B cell (primary cell): ENCODE measurements around the gene PARVB. TPM values are rescaled to one million over a fixed set of nuclear protein-coding genes. Genes with fewer than 3 reads are reported as not detected.

ENCODE experiments used
- ATAC-seq: fragments of 200-7000 bp; cut with Tn5 transposase; one replicate; pipeline ENCODE4 v1.10.0; 2021; ENCODE audit warnings: low read depth, mild to moderate bottlenecking, moderate number of reproducible peaks, moderate library complexity
- CTCF ChIA-PET: fragments of 350-600 bp; sonication (Branson Sonifier 250); formaldehyde crosslinking; loops from one replicate; lab custom pipeline; 2021; ENCODE audit warnings: antibody characterized with exemption, inconsistent platforms; lab: Charles Lee
- POLR2A ChIA-PET: fragments of 350-600 bp; sonication (Branson Sonifier 250); formaldehyde crosslinking; loops from one replicate; lab custom pipeline; 2021; ENCODE audit warnings: antibody characterized with exemption; lab: Charles Lee
- DNase-seq: peaks from one replicate; pipeline ENCODE4 v3.0.0; 2013
- H2AFZ ChIP-seq: 2 replicates; pipeline ENCODE4 v1.6.1; 2012; ENCODE audit warnings: mild to moderate bottlenecking, low read depth, low read length; ENCODE audit not compliant: insufficient read depth, poor library complexity, severe bottlenecking
- H3K27ac ChIP-seq, 2 donors: 1 replicate in 1 of 2; 2 replicates in 1 of 2; pipeline ENCODE4 v1.5.1; 2012 to 2013; ENCODE audit warnings: low read length in 2 of 2, mild to moderate bottlenecking in 2 of 2, moderate library complexity in 1 of 2
- H3K27me3 ChIP-seq, 4 experiments: fragments of 200-600 bp in 1 of 4; sonication (generic) in 1 of 4; replicated peaks in 1 of 4; 1 replicate in 2 of 4; 2 replicates in 2 of 4; pipeline versions ENCODE4 v1.6.1 to v1.7.0; 2013 to 2016; ENCODE audit warnings: low read length in 3 of 4, mild to moderate bottlenecking in 2 of 4, mixed read lengths in 1 of 4, moderate library complexity in 1 of 4; ENCODE audit not compliant: insufficient read depth in 4 of 4, control insufficient read depth in 3 of 4; ENCODE audit errors: control extremely low read depth in 1 of 4
- H3K36me3 ChIP-seq, 2 experiments: replicated peaks in 1 of 2; 1 replicate in 1 of 2; 2 replicates in 1 of 2; pipeline versions ENCODE4 v1.6.1 to v1.7.1; 2013; ENCODE audit warnings: low read length in 1 of 2; ENCODE audit not compliant: insufficient read depth in 2 of 2, control insufficient read depth in 1 of 2; ENCODE audit errors: control extremely low read depth in 1 of 2, extremely low read depth in 1 of 2
- H3K4me1 ChIP-seq, 2 donors: fragments of 200-600 bp in 1 of 2; sonication (generic) in 1 of 2; 1 replicate in 1 of 2; 2 replicates in 1 of 2; pipeline versions ENCODE4 v1.5.1 to v1.6.1; 2013 to 2017; ENCODE audit warnings: low read length in 2 of 2; ENCODE audit not compliant: control insufficient read depth in 2 of 2, insufficient read depth in 2 of 2
- H3K4me2 ChIP-seq: replicated peaks from 2 replicates; pipeline ENCODE3; 2012; ENCODE audit warnings: mild to moderate bottlenecking, low read depth, low read length; ENCODE audit not compliant: poor library complexity, severe bottlenecking
- H3K4me3 ChIP-seq, 5 experiments: fragments of 200-600 bp in 1 of 5; sonication (generic) in 1 of 5; 1 replicate in 3 of 5; 2 replicates in 2 of 5; pipeline versions ENCODE4 v1.5.1 to v1.7.0; 2011 to 2016; ENCODE audit warnings: low read length in 4 of 5, mild to moderate bottlenecking in 4 of 5, low read depth in 2 of 5, control low read depth in 1 of 5, moderate library complexity in 1 of 5; ENCODE audit not compliant: insufficient read depth in 1 of 5; ENCODE audit errors: control extremely low read depth in 1 of 5, extremely low read depth in 1 of 5
- H3K79me2 ChIP-seq: fragments of 200-600 bp; sonication (generic); one replicate; pipeline ENCODE4 v1.6.0; 2016; ENCODE audit warnings: low read length; ENCODE audit not compliant: control insufficient read depth, insufficient read depth
- H3K9ac ChIP-seq: fragments of 200-600 bp; sonication (generic); 2 replicates; pipeline ENCODE4 v1.6.1; 2017; ENCODE audit warnings: mild to moderate bottlenecking, low read length, moderate library complexity
- H3K9me3 ChIP-seq, 3 donors: one replicate each; pipeline versions ENCODE4 v1.6.1 to v1.7.1; 2013; ENCODE audit warnings: low read length in 2 of 3; ENCODE audit not compliant: control insufficient read depth in 2 of 3, insufficient read depth in 1 of 3; ENCODE audit errors: control extremely low read depth in 1 of 3
- H4K20me1 ChIP-seq: 2 replicates; pipeline ENCODE4 v1.6.0; 2012; ENCODE audit warnings: mild to moderate bottlenecking, low read length; ENCODE audit not compliant: insufficient read depth, control insufficient read depth, poor library complexity, severe bottlenecking
- H3K27ac Mint-ChIP-seq: one replicate; pipeline ENCODE4 v1.8.0; 2021; ENCODE audit warnings: mixed read lengths
- H3K27me3 Mint-ChIP-seq: one replicate; pipeline ENCODE4 v1.8.0; 2021; ENCODE audit warnings: mixed read lengths
- H3K4me1 Mint-ChIP-seq: one replicate; pipeline ENCODE4 v1.8.0; 2021; ENCODE audit warnings: mixed read lengths
- H3K4me3 Mint-ChIP-seq: one replicate; pipeline ENCODE4 v1.8.0; 2021; ENCODE audit warnings: mixed read lengths
- H3K9me3 Mint-ChIP-seq: one replicate; pipeline ENCODE4 v1.8.0; 2022; ENCODE audit warnings: mixed read lengths; ENCODE audit not compliant: insufficient read depth
- CTCF ChIP-seq: fragments of 200-600 bp; IDR thresholded peaks from one replicate; pipeline ENCODE4 v1.8.0; 2022; ENCODE audit warnings: antibody characterized with exemption, mild to moderate bottlenecking
- EZH2 ChIP-seq: IDR thresholded peaks from 2 replicates; pipeline ENCODE4 v1.6.1; 2012; ENCODE audit warnings: borderline replicate concordance, low read depth, mild to moderate bottlenecking, moderate library complexity, low read length; ENCODE audit not compliant: insufficient read depth, poor library complexity, severe bottlenecking
- WGBS: methylation state at CpG from one replicate; pipeline ENCODE4 v1.1.5; 2013; ENCODE audit warnings: missing lambda C conversion rate; ENCODE audit not compliant: insufficient coverage; 5-methylcytosine and 5-hydroxymethylcytosine counted together
- intact Hi-C: fragments of 100-400 bp; cut with micrococcal nuclease; formaldehyde crosslinking; loops from one replicate; pipeline ENCODE4 v1.10.0; 2022
- polyA plus RNA-seq: library from polyadenylated mRNA; depleted of rRNA; stranded (reverse); fragments of >200 nt; gene quantifications from 2 replicates; pipeline ENCODE4 v1.2.3, GENCODE V29; 2012
- total RNA-seq, 2 donors: library from RNA; stranded (reverse); fragments of 120-200 nt in 1 of 2; gene quantifications; 1 replicate in 1 of 2; 2 replicates in 1 of 2; pipeline versions ENCODE4 v1.2.3 to v1.2.4, GENCODE V29; 2013 to 2022

Gene PARVB
- total and polyA plus RNA-seq, 2 donors (not counting 1 experiment from before 2014, with no cell fraction given) = 48.0 to 49.4 TPM

DNA sequence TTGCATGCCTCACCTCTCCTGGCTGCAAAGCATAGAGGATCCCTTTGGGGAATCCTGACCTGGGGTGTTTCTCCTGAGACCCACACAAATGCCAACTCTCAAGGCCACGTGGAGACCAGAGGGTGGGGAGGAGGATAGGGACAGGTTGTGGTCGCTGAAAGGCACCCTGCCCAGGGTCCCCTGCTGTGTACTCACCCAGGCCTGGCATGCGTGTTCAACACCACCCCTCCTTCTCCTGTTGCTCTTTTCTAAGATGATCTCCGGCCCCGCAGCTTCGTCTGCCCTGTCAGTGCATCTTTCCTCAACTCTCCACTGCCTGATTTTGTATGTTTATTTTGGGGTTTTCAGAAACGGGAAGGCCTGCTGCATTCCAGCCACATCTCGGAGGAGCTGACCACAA is 112.0 kb downstream of the PARVB start:
- H3K9me3 Mint-ChIP-seq = no peaks in the 10 kb centered on the region
- TF ChIP-seq EZH2 (no peak), CTCF (no peak)
- WGBS = 100% methylated on average over 3 of the region's 8 CpGs
- no peaks in the 10 kb centered on the region for H3K27me3 Mint-ChIP-seq
- H3K27ac ChIP-seq = no peak overlapping the region
- H4K20me1 ChIP-seq = no peaks in the 10 kb centered on the region
- no peaks in the 10 kb centered on the region for H3K27me3 ChIP-seq
- ATAC-seq (no peak), DNase-seq (no peak)
- intact Hi-C loops = no loop called here
- H3K27ac Mint-ChIP-seq = no peak overlapping the region
- no peak overlapping the region for H3K4me3 ChIP-seq
- H3K4me1 Mint-ChIP-seq = no peaks in the 10 kb centered on the region
- H3K4me1 ChIP-seq = no peaks in the 10 kb centered on the region
- no peak overlapping the region for H3K4me3 Mint-ChIP-seq
- peaks cover 0 to 77% of the 10 kb centered on the region in 2 experiments for H3K36me3 ChIP-seq
- ChIA-PET POLR2A (no interaction called here), CTCF (no interaction called here)
- H3K9me3 ChIP-seq = peaks cover 0 to 18% (median 7%) of the 10 kb centered on the region in 3 donors
- H2AFZ ChIP-seq = no peak overlapping the region
- H3K9ac ChIP-seq = no peak overlapping the region
- H3K4me2 ChIP-seq = no peak overlapping the region
- H3K79me2 ChIP-seq = no peaks in the 10 kb centered on the region

DNA sequence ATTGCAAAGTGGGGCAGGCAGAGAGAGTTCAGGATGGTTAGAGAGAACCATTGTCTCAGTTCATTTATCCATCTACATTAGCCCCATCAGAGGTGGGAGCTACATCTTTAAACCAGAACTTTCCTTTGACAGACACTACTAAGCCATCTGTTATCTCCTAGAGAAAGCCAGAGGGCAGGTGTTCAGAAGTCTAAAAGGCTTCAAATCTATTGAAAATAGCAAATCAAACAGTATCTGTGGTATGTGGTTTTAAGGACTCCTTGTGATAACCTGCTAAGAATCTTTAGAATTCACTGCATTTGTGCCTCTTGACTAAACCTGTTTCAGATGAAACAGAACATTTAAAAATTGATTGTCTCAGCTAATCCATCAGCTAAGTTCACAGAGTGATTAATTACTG is 112.7 kb downstream of the PARVB start:
- Histone ChIP-seq H3K4me1 (no peaks in the 10 kb centered on the region), H4K20me1 (no peaks in the 10 kb centered on the region), H3K36me3 (peaks cover 0 to 75% of the 10 kb centered on the region in 2 experiments), H3K4me3 (no peak overlapping the region), H3K9me3 (peaks cover 0 to 18% (median 7%) of the 10 kb centered on the region in 3 donors), H3K79me2 (no peaks in the 10 kb centered on the region), H3K27me3 (no peaks in the 10 kb centered on the region), H3K4me2 (no peak overlapping the region), H3K27ac (no peak overlapping the region), H3K9ac (no peak overlapping the region), H2AFZ (no peak overlapping the region)
- ChIA-PET POLR2A (no interaction called here), CTCF (interaction anchor here (1.0 kb wide), 1 partner anchor 44 kb away, joined by 3 read pairs; the partner anchor contains the start of gene PARVG)
- DNase-seq (no peak), ATAC-seq (no peak)
- no peaks in the 10 kb centered on the region for H3K9me3 Mint-ChIP-seq
- intact Hi-C loops = no loop called here
- TF ChIP-seq CTCF (no peak), EZH2 (no peak)
- no peak overlapping the region for H3K27ac Mint-ChIP-seq
- H3K4me1 Mint-ChIP-seq = no peaks in the 10 kb centered on the region
- no peak overlapping the region for H3K4me3 Mint-ChIP-seq
- no peaks in the 10 kb centered on the region for H3K27me3 Mint-ChIP-seq
